A673 (cell line): ENCODE measurements around the gene HSPB7. TPM values are rescaled to one million over a fixed set of nuclear protein-coding genes. Genes with fewer than 3 reads are reported as not detected.
"Not testable (repeated sequence)": the region's sequence is repeated elsewhere in the genome, so short reads cannot be mapped to it uniquely, and the experiment has no call there.

Experiments used
- BruUV-seq: library from RNA; stranded (reverse); fragments of 400-500 nt; replicated peaks from 2 replicates; lab custom pipeline; 2021; lab: Mats Ljungman, UMichigan
- CTCF ChIA-PET: fragments of 300-600 bp; sonication (Branson Sonifier 250); formaldehyde crosslinking; loops from one replicate; lab custom pipeline; 2022; ENCODE audit warnings: antibody characterized with exemption; lab: Charles Lee
- POLR2A ChIA-PET: fragments of 300-600 bp; sonication (Branson Sonifier 250); formaldehyde crosslinking; loops from one replicate; lab custom pipeline; 2022; ENCODE audit warnings: antibody characterized with exemption; ENCODE audit not compliant: low non-redundant PET; lab: Charles Lee
- DNase-seq: peaks from one replicate; pipeline ENCODE4 v3.0.0-alpha.2; 2015; ENCODE audit warnings: low spot score
- H3K27ac ChIP-seq: fragments of 200-600 bp; sonication (generic); 2 replicates; pipeline ENCODE4 v1.5.1; 2016; ENCODE audit warnings: mixed run types, low read depth, mild to moderate bottlenecking, mixed read lengths, antibody characterized with exemption, low read length; ENCODE audit not compliant: poor library complexity, severe bottlenecking
- H3K27me3 ChIP-seq: fragments of 200-600 bp; sonication (generic); replicated peaks from 2 replicates; pipeline ENCODE4 v1.6.1; 2017; ENCODE audit warnings: mixed run types, low read depth, mild to moderate bottlenecking, mixed read lengths, antibody characterized with exemption, low read length; ENCODE audit not compliant: insufficient read depth, poor library complexity
- H3K36me3 ChIP-seq: fragments of 200-600 bp; sonication (generic); 2 replicates; pipeline ENCODE4 v1.6.1; 2016; ENCODE audit warnings: mixed run types, mild to moderate bottlenecking, mixed read lengths, antibody characterized with exemption, low read length; ENCODE audit not compliant: insufficient read depth, poor library complexity, severe bottlenecking
- H3K4me1 ChIP-seq: fragments of 200-600 bp; sonication (generic); 2 replicates; pipeline ENCODE4 v1.6.1; 2017; ENCODE audit warnings: mixed run types, mild to moderate bottlenecking, mixed read lengths, antibody characterized with exemption, low read length; ENCODE audit not compliant: insufficient read depth, poor library complexity, severe bottlenecking
- H3K4me3 ChIP-seq: fragments of 200-600 bp; sonication (generic); 2 replicates; pipeline ENCODE4 v1.5.1; 2016; ENCODE audit warnings: low read depth, mixed run types, mild to moderate bottlenecking, mixed read lengths, low read length; ENCODE audit not compliant: poor library complexity, severe bottlenecking
- H3K9me3 ChIP-seq: fragments of 200-600 bp; sonication (generic); 2 replicates; pipeline ENCODE4 v1.6.1; 2016; ENCODE audit warnings: mixed run types, low read depth, mild to moderate bottlenecking, mixed read lengths, antibody characterized with exemption, low read length; ENCODE audit not compliant: poor library complexity, severe bottlenecking
- EZH2 ChIP-seq: fragments of 200-600 bp; sonication (generic); IDR thresholded peaks from 2 replicates; pipeline ENCODE4 v1.6.1; 2017; ENCODE audit warnings: borderline replicate concordance, low read depth, mild to moderate bottlenecking, mixed read lengths, antibody characterized with exemption, low read length; ENCODE audit not compliant: poor library complexity, severe bottlenecking
- intact Hi-C: fragments of 100-400 bp; cut with micrococcal nuclease; formaldehyde crosslinking; loops from one replicate; pipeline ENCODE4 v1.10.0; 2022; ENCODE audit not compliant: unreplicated experiment
- total RNA-seq: library from RNA; stranded (reverse); gene quantifications from 2 replicates; pipeline ENCODE4 v1.2.3, GENCODE V29; 2021
- TF ChIP-seq, protein P1 (sequence below): fragments of 300-800, 200-600 bp; sonication (generic); conservative IDR thresholded peaks from 2 replicates; pipeline ENCODE4 v1.5.1; 2017; ENCODE audit warnings: low read depth, mild to moderate bottlenecking, antibody characterized with exemption, low read length, moderate library complexity, mixed read lengths

HSPB7 gene
- total RNA-seq, 1 experiment from 2014 or later, result not detected

DNA sequence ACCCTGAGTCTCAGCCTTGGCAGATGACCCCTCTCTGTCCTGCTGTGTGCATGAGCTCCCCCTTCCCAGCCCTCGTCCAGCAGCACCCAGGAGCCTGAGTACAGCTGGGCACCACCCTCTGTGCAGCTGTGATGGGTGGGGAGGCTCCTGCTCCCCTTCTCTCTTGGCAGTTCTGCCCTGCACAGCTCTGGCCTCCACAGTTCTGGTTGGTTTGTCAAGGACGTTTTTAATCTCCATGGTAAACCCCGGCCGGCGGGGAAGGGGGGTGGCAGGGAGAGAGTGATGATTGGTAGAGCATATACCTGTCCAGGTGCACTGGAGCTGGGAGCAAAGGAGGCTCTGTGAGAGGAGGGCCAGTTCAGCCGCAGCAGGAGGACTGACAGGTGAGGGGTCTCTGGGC lies 3.8 kb upstream of the HSPB7 start, which contains the start of gene CLCNKA:
Gene CLCNKA, plus strand, starts transcription at position 356 of the 400 bp plus-strand sequence. CDS start 584 bp downstream, outside the sequence.
- H3K9me3 ChIP-seq, result no peaks in the 10 kb centered on the region
- ChIA-PET POLR2A (no interaction called here), CTCF (no interaction called here)
- BruUV-seq, result no TSS peak
- TF ChIP-seq EZH2, result no peak
- TF ChIP-seq, protein P1, sequence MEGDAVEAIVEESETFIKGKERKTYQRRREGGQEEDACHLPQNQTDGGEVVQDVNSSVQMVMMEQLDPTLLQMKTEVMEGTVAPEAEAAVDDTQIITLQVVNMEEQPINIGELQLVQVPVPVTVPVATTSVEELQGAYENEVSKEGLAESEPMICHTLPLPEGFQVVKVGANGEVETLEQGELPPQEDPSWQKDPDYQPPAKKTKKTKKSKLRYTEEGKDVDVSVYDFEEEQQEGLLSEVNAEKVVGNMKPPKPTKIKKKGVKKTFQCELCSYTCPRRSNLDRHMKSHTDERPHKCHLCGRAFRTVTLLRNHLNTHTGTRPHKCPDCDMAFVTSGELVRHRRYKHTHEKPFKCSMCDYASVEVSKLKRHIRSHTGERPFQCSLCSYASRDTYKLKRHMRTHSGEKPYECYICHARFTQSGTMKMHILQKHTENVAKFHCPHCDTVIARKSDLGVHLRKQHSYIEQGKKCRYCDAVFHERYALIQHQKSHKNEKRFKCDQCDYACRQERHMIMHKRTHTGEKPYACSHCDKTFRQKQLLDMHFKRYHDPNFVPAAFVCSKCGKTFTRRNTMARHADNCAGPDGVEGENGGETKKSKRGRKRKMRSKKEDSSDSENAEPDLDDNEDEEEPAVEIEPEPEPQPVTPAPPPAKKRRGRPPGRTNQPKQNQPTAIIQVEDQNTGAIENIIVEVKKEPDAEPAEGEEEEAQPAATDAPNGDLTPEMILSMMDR, result no peak
- no peak within 1 kb of the TSS for H3K27ac ChIP-seq
- no peak for DNase-seq
- intact Hi-C loops, result no loop called here
- H3K27me3 ChIP-seq, result no peaks in the 10 kb centered on the region
- H3K4me3 ChIP-seq, result no peak within 1 kb of the TSS
- no peaks in the 10 kb centered on the region for H3K4me1 ChIP-seq
- no peaks in the 10 kb centered on the region for H3K36me3 ChIP-seq

GRCh38 chr1:16020878-16021277 lies 3.0 kb upstream of the HSPB7 start:
- H3K27me3 ChIP-seq, H3K9me3 ChIP-seq, BruUV-seq, DNase-seq, POLR2A ChIA-PET, H3K36me3 ChIP-seq, H3K4me1 ChIP-seq, H3K27ac ChIP-seq, CTCF ChIA-PET, intact Hi-C loops, H3K4me3 ChIP-seq: not testable (repeated sequence)

- Histone ChIP-seq H3K4me1 (no peaks in the 10 kb centered on the region), H3K27ac (no peak overlapping the region), H3K9me3 (no peaks in the 10 kb centered on the region), H3K27me3 (no peaks in the 10 kb centered on the region), H3K36me3 (no peaks in the 10 kb centered on the region), H3K4me3 (no peak overlapping the region)
- TF ChIP-seq, protein P1, result no peak
- TF ChIP-seq EZH2, result no peak
- ChIA-PET POLR2A (no interaction called here), CTCF (no interaction called here)
- no peak for DNase-seq
- no TSS peak for BruUV-seq
- intact Hi-C loops, result no loop called here
These were observed 2.5 kb upstream of the HSPB7 start for GRCh38 chr1:16020325-16020724.

DNA sequence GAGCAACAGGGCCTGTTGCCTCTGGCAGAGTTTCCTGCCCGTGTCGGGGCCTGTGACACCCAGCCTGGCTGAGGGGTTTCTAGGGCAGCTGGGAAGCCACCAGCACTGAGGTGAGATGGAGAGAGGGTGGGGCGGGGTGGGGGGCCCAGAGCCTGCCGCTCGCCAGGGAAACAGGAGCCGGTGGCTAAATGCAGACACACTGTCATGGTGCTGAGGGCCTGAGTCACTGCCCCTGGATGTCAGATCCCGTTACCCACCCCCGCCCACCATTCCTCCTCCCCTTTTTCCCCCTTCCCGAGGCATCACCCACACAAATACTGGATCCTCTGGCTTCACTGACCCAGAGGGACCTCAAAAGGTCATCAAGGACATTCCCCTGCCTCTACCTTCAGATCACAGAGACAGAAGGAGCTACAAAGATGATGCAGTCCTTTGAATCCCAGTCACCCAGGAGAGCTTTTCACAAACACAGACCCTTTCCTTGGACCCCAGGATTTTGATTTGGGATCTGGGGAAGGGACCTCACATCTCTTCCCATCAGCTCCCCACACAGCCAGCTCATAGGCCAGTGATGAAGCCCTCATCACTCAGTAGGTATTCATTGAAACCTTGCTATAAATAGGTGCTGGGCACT lies 1.9 kb upstream of the HSPB7 start:
- Histone ChIP-seq H3K9me3 (no peaks in the 10 kb centered on the region), H3K4me1 (no peaks in the 10 kb centered on the region), H3K27me3 (no peaks in the 10 kb centered on the region), H3K4me3 (no peak overlapping the region), H3K27ac (no peak overlapping the region), H3K36me3 (no peaks in the 10 kb centered on the region)
- no TSS peak for BruUV-seq
- ChIA-PET POLR2A (no interaction called here), CTCF (no interaction called here)
- TF ChIP-seq EZH2, result no peak
- TF ChIP-seq, protein P1, result no peak
- no peak for DNase-seq
- intact Hi-C loops, result no loop called here
